A549 (cell line): Measurements from ENCODE around the gene ABHD12. TPM values are rescaled to one million over a fixed set of nuclear protein-coding genes. Genes with fewer than 3 reads are reported as not detected.

Experiments used
- ATAC-seq, 2 experiments: fragments of 200-7000 bp in 1 of 2; fragments of >200 bp in 1 of 2; cut with Nextera tagmentation in 1 of 2; cut with Tn5 transposase in 1 of 2; 3 replicates each; pipeline versions ENCODE4 v1.8.0 to v1.9.1; 2018 to 2020; ENCODE audit warnings: mild to moderate bottlenecking in 1 of 2, moderate library complexity in 1 of 2
- CTCF ChIA-PET: fragments of 300-600 bp; sonication (Branson Sonifier 250); formaldehyde crosslinking; extraction: SDS; loops from one replicate; lab custom pipeline; 2021; ENCODE audit warnings: antibody characterized with exemption, inconsistent platforms; lab: Yijun Ruan, JAX
- POLR2A ChIA-PET: fragments of 350-600 bp; formaldehyde crosslinking; extraction: SDS; loops from one replicate; lab custom pipeline; 2021; ENCODE audit warnings: antibody characterized with exemption, inconsistent platforms; lab: Yijun Ruan, JAX
- DNase-seq, 2 experiments: peaks; one replicate each; pipeline versions ENCODE4 v3.0.0 to v3.0.0-alpha.2; 2011 to 2016; ENCODE audit warnings: low read depth in 1 of 2, low spot score in 1 of 2
- FAIRE-seq: peaks from 2 replicates; lab custom pipeline; 2011; peaks lifted over from hg19 to GRCh38; lab: Jason Lieb, UNC
- H3K27ac ChIP-seq, 2 experiments: fragments of >200 bp; sonication (Bioruptor Twin); formaldehyde crosslinking; 3 replicates each; pipeline ENCODE4 v1.5.1; 2016 to 2017
- H3K4me1 ChIP-seq: fragments of >200 bp; sonication (Bioruptor Twin); formaldehyde crosslinking; 3 replicates; pipeline ENCODE4 v1.6.1; 2016
- H3K4me2 ChIP-seq: fragments of >200 bp; sonication (Bioruptor Twin); formaldehyde crosslinking; 3 replicates; pipeline ENCODE4 v1.6.1; 2016
- H3K4me3 ChIP-seq: fragments of >200 bp; sonication (Bioruptor Twin); formaldehyde crosslinking; 3 replicates; pipeline ENCODE4 v1.5.1; 2016
- H3K9me3 ChIP-seq: fragments of >200 bp; sonication (Bioruptor Twin); formaldehyde crosslinking; 3 replicates; pipeline ENCODE4 v1.6.1; 2016
- BHLHE40 ChIP-seq: IDR thresholded peaks from 2 replicates; pipeline ENCODE4 v1.6.1; 2012; ENCODE audit warnings: low read depth, low read length, inconsistent platforms
- CBX8 ChIP-seq: fragments of 200-600 bp; sonication (generic); IDR thresholded peaks from 2 replicates; pipeline ENCODE4 v1.6.1; 2016
- CHD2 ChIP-seq: fragments of 150-350 bp; IDR thresholded peaks from 2 replicates; pipeline ENCODE4 v1.6.1; 2014; ENCODE audit warnings: low read length; ENCODE audit not compliant: partially characterized antibody
- EHF ChIP-seq: fragments of 250-450 bp; sonication (Bioruptor Pico); IDR thresholded peaks from 2 replicates; pipeline ENCODE4 v1.5.0; 2020; ENCODE audit warnings: mild to moderate bottlenecking
- FOSB ChIP-seq: fragments of 250-450 bp; sonication (Bioruptor Pico); IDR thresholded peaks from 2 replicates; pipeline ENCODE4 v1.5.0; 2020; ENCODE audit warnings: mild to moderate bottlenecking, moderate library complexity
- FOXS1 ChIP-seq: fragments of 250-450 bp; sonication (Bioruptor Pico); IDR thresholded peaks from 2 replicates; pipeline ENCODE4 v1.5.0; 2020; ENCODE audit warnings: mild to moderate bottlenecking, moderate library complexity
- HEYL ChIP-seq: fragments of 250-450 bp; sonication (Bioruptor Pico); IDR thresholded peaks from 2 replicates; pipeline ENCODE4 v1.8.0; 2021; ENCODE audit warnings: mild to moderate bottlenecking, moderate library complexity
- JUNB ChIP-seq: fragments of >200 bp; sonication (Bioruptor Twin); formaldehyde crosslinking; IDR thresholded peaks from 2 replicates; pipeline ENCODE4 v1.6.1; 2016
- NPAS2 ChIP-seq: fragments of 250-450 bp; sonication (Bioruptor Pico); IDR thresholded peaks from 2 replicates; pipeline ENCODE4 v1.8.0; 2022; ENCODE audit warnings: mild to moderate bottlenecking, moderate library complexity, borderline replicate concordance
- NR3C1 ChIP-seq: fragments of >200 bp; sonication (Bioruptor Twin); formaldehyde crosslinking; IDR thresholded peaks from 3 replicates; pipeline ENCODE4 v1.6.1; 2017
- POLR2AphosphoS2 ChIP-seq: conservative IDR thresholded peaks from 2 replicates; pipeline ENCODE4 v1.6.1; 2012; ENCODE audit warnings: low read length, improper control_type of control experiment, inconsistent platforms
- RAD21 ChIP-seq, 2 experiments: fragments of >200 bp in 1 of 2; sonication (Bioruptor Twin) in 1 of 2; formaldehyde crosslinking in 1 of 2; IDR thresholded peaks in 1 of 2; conservative IDR thresholded peaks in 1 of 2; 2 replicates in 1 of 2; 3 replicates in 1 of 2; pipeline ENCODE4 v1.6.1; 2012 to 2018; ENCODE audit warnings: inconsistent platforms in 1 of 2
- TFCP2L1 ChIP-seq: fragments of 250-450 bp; sonication (Bioruptor Pico); IDR thresholded peaks from 2 replicates; pipeline ENCODE4 v1.5.0; 2021; ENCODE audit warnings: mild to moderate bottlenecking
- TP53 ChIP-seq: fragments of 250-450 bp; sonication (Bioruptor Pico); IDR thresholded peaks from 2 replicates; pipeline ENCODE4 v1.5.0; 2021; ENCODE audit warnings: mild to moderate bottlenecking, moderate library complexity
- USF2 ChIP-seq: fragments of 450-650 bp; IDR thresholded peaks from 2 replicates; pipeline ENCODE4 v1.6.1; 2014; ENCODE audit warnings: antibody characterized with exemption
- ZC3H11A ChIP-seq: fragments of 450-650 bp; IDR thresholded peaks from 2 replicates; pipeline ENCODE4 v1.6.1; 2014; ENCODE audit warnings: antibody characterized with exemption, mild to moderate bottlenecking
- WGBS: methylation state at CpG from one replicate; pipeline ENCODE4 v1.1.6; 2017; ENCODE audit errors: missing lambda C conversion rate; 5-methylcytosine and 5-hydroxymethylcytosine counted together
- polyA plus RNA-seq, 4 experiments: library from polyadenylated mRNA; depleted of rRNA in 3 of 4; stranded (reverse); fragments of >200 nt; fragmentation: RNase III in 1 of 4; extraction: RNeasy Plus Mini Kit Qiagen cat#74134 plus additional on column Dnase treatment in 1 of 4; gene quantifications; 2 replicates in 3 of 4; 3 replicates in 1 of 4; pipeline ENCODE4 v1.2.3, GENCODE V29; 2011 to 2017
- TF ChIP-seq, protein P1 (sequence below): fragments of 250-450 bp; sonication (Bioruptor Pico); IDR thresholded peaks from 2 replicates; pipeline ENCODE4 v1.5.0; 2021; ENCODE audit warnings: mild to moderate bottlenecking, moderate library complexity, borderline replicate concordance
- TF ChIP-seq, protein P2 (sequence below): IDR thresholded peaks from 2 replicates; pipeline ENCODE4 v1.6.1; 2012; ENCODE audit warnings: low read depth, borderline replicate concordance

The ABHD12 gene
- polyA plus RNA-seq, 2 of the 4 experiments (the other 2 are of a cell fraction): 54.3 to 101 TPM

- TF ChIP-seq, protein P1, sequence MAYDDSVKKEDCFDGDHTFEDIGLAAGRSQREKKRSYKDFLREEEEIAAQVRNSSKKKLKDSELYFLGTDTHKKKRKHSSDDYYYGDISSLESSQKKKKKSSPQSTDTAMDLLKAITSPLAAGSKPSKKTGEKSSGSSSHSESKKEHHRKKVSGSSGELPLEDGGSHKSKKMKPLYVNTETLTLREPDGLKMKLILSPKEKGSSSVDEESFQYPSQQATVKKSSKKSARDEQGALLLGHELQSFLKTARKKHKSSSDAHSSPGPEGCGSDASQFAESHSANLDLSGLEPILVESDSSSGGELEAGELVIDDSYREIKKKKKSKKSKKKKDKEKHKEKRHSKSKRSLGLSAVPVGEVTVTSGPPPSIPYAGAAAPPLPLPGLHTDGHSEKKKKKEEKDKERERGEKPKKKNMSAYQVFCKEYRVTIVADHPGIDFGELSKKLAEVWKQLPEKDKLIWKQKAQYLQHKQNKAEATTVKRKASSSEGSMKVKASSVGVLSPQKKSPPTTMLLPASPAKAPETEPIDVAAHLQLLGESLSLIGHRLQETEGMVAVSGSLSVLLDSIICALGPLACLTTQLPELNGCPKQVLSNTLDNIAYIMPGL (CRISPR knock-in tag): no peak
These were observed 37.3 kb downstream of the ABHD12 start (continued) for GRCh38 chr20:25353353-25353746.

DNA sequence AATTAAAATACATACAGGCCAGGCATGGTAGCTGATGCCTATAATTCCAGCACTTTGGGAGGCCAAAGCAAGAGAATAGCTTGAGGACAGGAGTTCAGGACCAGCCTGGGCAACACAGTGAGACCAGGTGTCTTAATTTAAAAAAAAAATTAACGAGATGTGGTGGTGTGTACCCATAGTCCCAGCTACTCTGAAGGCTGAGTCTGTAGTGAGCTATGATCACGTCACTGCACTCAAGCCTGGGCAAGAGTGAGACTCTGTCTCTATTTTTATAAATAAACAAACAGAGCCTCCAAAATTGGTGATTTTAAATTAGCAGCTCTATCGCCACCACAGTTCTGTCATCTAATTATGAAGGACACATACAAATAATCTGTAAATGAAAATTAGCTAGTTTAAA, 37.9 kb downstream of the ABHD12 start:
- CTCF ChIA-PET: interaction anchor here (0.6 to 1.4 kb wide), 4 partner anchors 12 to 196 kb away, joined by 3 to 4 read pairs (median 4); no protein-coding TSS in a partner anchor
- no peak for FAIRE-seq

GRCh38 chr20:25351024-25351360, 39.6 kb downstream of the ABHD12 start:
- no peak for FAIRE-seq
- Histone ChIP-seq H3K9me3 (no peaks in the 10 kb centered on the region), H3K4me2 (no peak overlapping the region), H3K4me1 (peaks cover 25% of the 10 kb centered on the region), H3K27ac (no peak overlapping the region), H3K4me3 (no peak overlapping the region)
- TF ChIP-seq POLR2AphosphoS2: no peak
- no peak for TF ChIP-seq JUNB
- no peak for TF ChIP-seq RAD21 (conservative IDR thresholded peaks at IDR 0.05 in 1 of 2, IDR thresholded peaks at IDR 0.05 in 1 of 2)
- ChIA-PET POLR2A (no interaction called here), CTCF (interaction anchor here (0.6 kb wide), 1 partner anchor 12 kb away, joined by 3 read pairs; no protein-coding TSS in a partner anchor)
- no peak for DNase-seq
- ATAC-seq: no peak

More for the DNA sequence above, 37.9 kb downstream of the ABHD12 start:
- TF ChIP-seq, protein P1 (CRISPR knock-in tag): no peak
- TF ChIP-seq CHD2 (no peak), TFCP2L1 (no peak), NR3C1 (no peak), FOSB (CRISPR knock-in tag) (no peak), FOXS1 (CRISPR knock-in tag) (no peak), TP53 (no peak), BHLHE40 (no peak), HEYL (CRISPR knock-in tag) (no peak), CBX8 (no peak), EHF (no peak), ZC3H11A (no peak), USF2 (no peak), NPAS2 (CRISPR knock-in tag) (no peak)
- TF ChIP-seq, protein P2, sequence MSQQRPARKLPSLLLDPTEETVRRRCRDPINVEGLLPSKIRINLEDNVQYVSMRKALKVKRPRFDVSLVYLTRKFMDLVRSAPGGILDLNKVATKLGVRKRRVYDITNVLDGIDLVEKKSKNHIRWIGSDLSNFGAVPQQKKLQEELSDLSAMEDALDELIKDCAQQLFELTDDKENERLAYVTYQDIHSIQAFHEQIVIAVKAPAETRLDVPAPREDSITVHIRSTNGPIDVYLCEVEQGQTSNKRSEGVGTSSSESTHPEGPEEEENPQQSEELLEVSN: no peak
- TF ChIP-seq, all 56 proteins: peak for 0
- no peak for ATAC-seq
- no peak overlapping the region for H3K4me2 ChIP-seq
- no peak overlapping the region for H3K4me3 ChIP-seq
- 96% methylated on average over 3 of the region's 3 CpGs for WGBS
- no peak for DNase-seq
- H3K27ac ChIP-seq: no peak overlapping the region
- POLR2A ChIA-PET: interaction anchor here (0.5 to 1.1 kb wide), 2 partner anchors 38 to 41 kb away, joined by 3 to 4 read pairs; no protein-coding TSS in a partner anchor
- peaks cover 20% of the 10 kb centered on the region for H3K4me1 ChIP-seq
- H3K9me3 ChIP-seq: no peaks in the 10 kb centered on the region
